ENCODE results near the gene ZWILCH. TPM values are rescaled to one million over a fixed set of nuclear protein-coding genes. Genes with fewer than 3 reads are reported as not detected.

The ZWILCH gene
- total and polyA plus RNA-seq, 9 of the 15 experiments (the other 6 are each of a cell fraction or from before 2014, with no cell fraction given): 32.8 to 94.2 (median 52.1) TPM

- TF ChIP-seq, protein P1, sequence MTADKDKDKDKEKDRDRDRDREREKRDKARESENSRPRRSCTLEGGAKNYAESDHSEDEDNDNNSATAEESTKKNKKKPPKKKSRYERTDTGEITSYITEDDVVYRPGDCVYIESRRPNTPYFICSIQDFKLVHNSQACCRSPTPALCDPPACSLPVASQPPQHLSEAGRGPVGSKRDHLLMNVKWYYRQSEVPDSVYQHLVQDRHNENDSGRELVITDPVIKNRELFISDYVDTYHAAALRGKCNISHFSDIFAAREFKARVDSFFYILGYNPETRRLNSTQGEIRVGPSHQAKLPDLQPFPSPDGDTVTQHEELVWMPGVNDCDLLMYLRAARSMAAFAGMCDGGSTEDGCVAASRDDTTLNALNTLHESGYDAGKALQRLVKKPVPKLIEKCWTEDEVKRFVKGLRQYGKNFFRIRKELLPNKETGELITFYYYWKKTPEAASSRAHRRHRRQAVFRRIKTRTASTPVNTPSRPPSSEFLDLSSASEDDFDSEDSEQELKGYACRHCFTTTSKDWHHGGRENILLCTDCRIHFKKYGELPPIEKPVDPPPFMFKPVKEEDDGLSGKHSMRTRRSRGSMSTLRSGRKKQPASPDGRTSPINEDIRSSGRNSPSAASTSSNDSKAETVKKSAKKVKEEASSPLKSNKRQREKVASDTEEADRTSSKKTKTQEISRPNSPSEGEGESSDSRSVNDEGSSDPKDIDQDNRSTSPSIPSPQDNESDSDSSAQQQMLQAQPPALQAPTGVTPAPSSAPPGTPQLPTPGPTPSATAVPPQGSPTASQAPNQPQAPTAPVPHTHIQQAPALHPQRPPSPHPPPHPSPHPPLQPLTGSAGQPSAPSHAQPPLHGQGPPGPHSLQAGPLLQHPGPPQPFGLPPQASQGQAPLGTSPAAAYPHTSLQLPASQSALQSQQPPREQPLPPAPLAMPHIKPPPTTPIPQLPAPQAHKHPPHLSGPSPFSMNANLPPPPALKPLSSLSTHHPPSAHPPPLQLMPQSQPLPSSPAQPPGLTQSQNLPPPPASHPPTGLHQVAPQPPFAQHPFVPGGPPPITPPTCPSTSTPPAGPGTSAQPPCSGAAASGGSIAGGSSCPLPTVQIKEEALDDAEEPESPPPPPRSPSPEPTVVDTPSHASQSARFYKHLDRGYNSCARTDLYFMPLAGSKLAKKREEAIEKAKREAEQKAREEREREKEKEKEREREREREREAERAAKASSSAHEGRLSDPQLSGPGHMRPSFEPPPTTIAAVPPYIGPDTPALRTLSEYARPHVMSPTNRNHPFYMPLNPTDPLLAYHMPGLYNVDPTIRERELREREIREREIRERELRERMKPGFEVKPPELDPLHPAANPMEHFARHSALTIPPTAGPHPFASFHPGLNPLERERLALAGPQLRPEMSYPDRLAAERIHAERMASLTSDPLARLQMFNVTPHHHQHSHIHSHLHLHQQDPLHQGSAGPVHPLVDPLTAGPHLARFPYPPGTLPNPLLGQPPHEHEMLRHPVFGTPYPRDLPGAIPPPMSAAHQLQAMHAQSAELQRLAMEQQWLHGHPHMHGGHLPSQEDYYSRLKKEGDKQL (CRISPR knock-in tag; IDR thresholded peaks at IDR 0.05; ENCODE audit: borderline replicate concordance): no peak
- TF ChIP-seq, protein P2, sequence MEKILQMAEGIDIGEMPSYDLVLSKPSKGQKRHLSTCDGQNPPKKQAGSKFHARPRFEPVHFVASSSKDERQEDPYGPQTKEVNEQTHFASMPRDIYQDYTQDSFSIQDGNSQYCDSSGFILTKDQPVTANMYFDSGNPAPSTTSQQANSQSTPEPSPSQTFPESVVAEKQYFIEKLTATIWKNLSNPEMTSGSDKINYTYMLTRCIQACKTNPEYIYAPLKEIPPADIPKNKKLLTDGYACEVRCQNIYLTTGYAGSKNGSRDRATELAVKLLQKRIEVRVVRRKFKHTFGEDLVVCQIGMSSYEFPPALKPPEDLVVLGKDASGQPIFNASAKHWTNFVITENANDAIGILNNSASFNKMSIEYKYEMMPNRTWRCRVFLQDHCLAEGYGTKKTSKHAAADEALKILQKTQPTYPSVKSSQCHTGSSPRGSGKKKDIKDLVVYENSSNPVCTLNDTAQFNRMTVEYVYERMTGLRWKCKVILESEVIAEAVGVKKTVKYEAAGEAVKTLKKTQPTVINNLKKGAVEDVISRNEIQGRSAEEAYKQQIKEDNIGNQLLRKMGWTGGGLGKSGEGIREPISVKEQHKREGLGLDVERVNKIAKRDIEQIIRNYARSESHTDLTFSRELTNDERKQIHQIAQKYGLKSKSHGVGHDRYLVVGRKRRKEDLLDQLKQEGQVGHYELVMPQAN (IDR thresholded peaks at IDR 0.05; ENCODE audit: borderline replicate concordance): peak; percentile 59; the same call in 1 of the 2 replicates
- TF ChIP-seq HDAC1 (IDR thresholded peaks at IDR 0.05) (peak in 1 of 2 experiments; percentile 61; a peak in 2 of 4 replicates), JUN (IDR thresholded peaks at IDR 0.05; ENCODE audit: borderline replicate concordance, low read depth, low read length) (no peak), JUN (CRISPR knock-in tag; IDR thresholded peaks at IDR 0.05; ENCODE audit: borderline replicate concordance) (0 out of 2 replicates have a peak, but pooled peaks have one; percentile 49), NRF1 (conservative IDR thresholded peaks at IDR 0.05 in 1 of 2, IDR thresholded peaks at IDR 0.05 in 1 of 2) (peak; percentile 11 to 44; a peak in 3 of 4 replicates), SRSF7 (optimal IDR thresholded peaks at IDR 0.05; ENCODE audit: low read depth, low read length) (no peak), ZFX (CRISPR knock-in tag; IDR thresholded peaks at IDR 0.05) (peak; percentile 58), SAP30 (IDR thresholded peaks at IDR 0.05; ENCODE audit: borderline replicate concordance, insufficient read depth, low read depth, low read length, poor library complexity, severe bottlenecking) (peak; percentile 43), PHF8 (IDR thresholded peaks at IDR 0.05; ENCODE audit: borderline replicate concordance, low read length) (peak; percentile 45; the same call in 1 of the 2 replicates), ATF1 (CRISPR knock-in tag; IDR thresholded peaks at IDR 0.05) (no peak), ATF1 (tag; IDR thresholded peaks at IDR 0.05) (no peak), ZNF3 (CRISPR knock-in tag; IDR thresholded peaks at IDR 0.05) (no peak), SREBF2 (CRISPR knock-in tag; IDR thresholded peaks at IDR 0.05) (0 out of 2 replicates have a peak, but pooled peaks have one; percentile 55), TEAD1 (CRISPR knock-in tag; IDR thresholded peaks at IDR 0.05) (peak in 1 of 2 experiments; percentile 67; a peak in 2 of 4 replicates), ARNT (IDR thresholded peaks at IDR 0.05) (no peak), FOXP1 (CRISPR knock-in tag; IDR thresholded peaks at IDR 0.05) (0 out of 2 replicates have a peak, but pooled peaks have one; percentile 31)
Observed at GRCh38 chr15:66505430-66505811, 295 bp downstream of the ZWILCH start (continued).
